HG02623 (cell line): ENCODE results near the gene ZBTB7A.

ENCODE experiments used
- ATAC-seq: cut with Tn5 transposase; IDR thresholded peaks from one replicate; pipeline ENCODE4 v1.9.1; 2021; ENCODE audit warnings: moderate library complexity; ENCODE audit not compliant: unreplicated experiment

ZBTB7A gene

DNA sequence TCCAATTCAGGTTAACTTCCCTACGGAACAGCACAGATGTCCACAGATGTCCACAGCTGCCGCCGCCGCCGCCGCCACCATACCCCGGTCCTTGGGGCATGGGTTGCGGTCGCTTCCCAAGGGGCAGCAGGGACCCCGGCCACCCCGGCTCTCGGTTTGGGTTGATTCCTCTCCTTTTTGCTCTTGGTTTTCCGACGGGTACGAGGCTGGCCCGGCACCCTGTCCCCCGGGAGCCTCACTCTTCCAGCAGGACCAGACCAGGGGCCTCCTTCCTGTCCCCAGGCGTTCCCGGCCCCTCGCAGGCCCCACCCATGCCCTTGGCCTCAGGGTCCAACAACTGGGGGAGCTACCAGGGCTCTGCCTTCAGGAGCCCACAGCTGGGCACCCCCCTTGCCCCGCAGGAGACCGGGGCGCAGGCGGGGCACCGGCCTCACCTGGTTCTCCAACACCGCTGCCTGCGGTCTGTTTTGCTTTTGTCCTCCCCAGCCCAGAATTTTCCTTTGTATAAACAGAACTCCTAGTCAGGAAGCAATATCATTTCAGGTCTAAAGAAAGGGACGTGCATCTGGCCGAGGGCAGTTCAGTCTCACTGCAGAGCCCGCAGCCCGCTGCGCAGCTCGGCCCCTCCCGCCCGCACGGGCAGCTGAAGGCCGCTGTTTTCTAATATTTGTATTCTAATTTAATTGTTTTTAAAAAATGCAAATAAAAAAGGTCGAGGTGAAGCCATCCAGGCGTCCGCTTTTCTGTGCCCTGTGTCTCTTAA is 27.9 kb downstream of the ZBTB7A start:
- no peak for ATAC-seq

DNA sequence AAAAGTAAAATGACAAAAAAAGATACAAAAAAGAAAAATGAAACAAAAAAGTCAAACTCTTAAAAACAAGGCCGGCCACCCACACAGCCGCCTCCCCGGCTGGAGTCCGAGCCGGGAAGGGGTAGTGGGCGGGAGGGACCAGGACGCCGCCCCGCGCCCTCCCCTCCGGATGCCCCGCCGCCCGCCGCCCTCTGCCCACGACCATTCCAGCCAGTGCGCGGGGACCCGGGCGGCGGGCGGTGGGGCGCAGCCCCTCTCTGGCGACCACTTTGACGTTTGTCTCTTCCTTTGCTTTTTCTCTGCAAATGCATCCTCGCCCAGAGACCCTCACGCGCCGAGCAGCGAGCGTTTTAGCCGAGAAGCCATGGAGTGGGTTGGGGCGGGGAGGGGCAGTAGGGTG is 28.6 kb downstream of the ZBTB7A start:
- no peak for ATAC-seq

DNA sequence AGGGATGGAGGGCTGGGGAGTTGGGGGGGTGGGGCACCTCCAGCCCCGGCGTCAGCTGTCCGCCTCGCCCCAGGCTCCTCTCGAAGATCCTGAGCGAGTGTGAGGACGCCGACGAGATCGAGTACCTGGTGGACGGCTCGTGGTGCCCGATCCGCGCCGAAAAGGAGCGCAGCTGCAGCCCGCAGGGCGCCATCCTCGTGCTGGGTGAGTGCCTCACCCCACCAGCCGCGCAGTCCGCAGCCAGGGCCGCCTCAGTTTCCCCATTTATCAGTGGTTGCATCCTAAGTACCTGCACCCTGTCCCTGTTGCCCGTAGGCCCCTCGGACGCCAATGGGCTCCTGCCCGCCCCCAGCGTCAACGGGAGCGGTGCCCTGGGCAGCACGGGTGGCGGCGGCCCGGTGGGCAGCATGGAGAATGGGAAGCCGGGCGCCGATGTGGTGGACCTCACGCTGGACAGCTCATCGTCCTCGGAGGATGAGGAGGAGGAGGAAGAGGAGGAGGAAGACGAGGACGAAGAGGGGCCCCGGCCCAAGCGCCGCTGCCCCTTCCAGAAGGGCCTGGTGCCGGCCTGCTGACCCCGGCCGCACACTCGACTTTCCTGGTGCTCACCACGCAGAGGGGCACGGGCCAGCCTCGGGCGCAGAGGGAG is 29.3 kb downstream of the ZBTB7A start:
- ATAC-seq: no peak

- no peak for ATAC-seq
These were observed 30.0 kb downstream of the ZBTB7A start for GRCh38 chr19:4036576-4037300.

GRCh38 chr19:4035582-4035981 is 31.1 kb downstream of the ZBTB7A start:
- ATAC-seq: no peak

- ATAC-seq: no peak
These were observed 31.6 kb downstream of the ZBTB7A start for GRCh38 chr19:4035018-4035566.

- no peak for ATAC-seq
These were observed 32.4 kb downstream of the ZBTB7A start for GRCh38 chr19:4034048-4035017.

- no peak for ATAC-seq
These were observed 33.4 kb downstream of the ZBTB7A start for GRCh38 chr19:4033028-4033956.

GRCh38 chr19:4032436-4032835 is 34.3 kb downstream of the ZBTB7A start:
- no peak for ATAC-seq

GRCh38 chr19:4031420-4031819 is 35.3 kb downstream of the ZBTB7A start:
- no peak for ATAC-seq

DNA sequence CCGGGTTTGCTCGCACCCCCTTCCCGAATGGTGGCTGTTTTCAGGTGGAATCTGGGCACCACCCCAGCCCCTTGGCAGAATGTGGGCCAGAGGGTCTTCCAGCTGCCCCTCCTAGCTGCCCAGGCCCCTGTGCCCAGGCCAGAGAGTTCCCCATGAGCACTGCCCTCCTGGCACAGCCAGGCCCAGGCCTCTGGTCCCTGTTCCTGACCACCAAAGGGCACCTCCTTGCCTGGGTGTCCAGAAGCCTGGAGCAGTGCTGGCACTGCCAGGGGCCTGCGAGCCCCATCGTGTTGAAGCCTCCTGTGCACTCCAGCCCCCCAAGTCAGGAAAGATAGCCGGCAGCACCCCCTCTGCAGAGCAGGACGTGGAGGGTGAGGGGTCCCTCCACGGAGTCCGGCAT is 35.7 kb downstream of the ZBTB7A start:
- no peak for ATAC-seq

GRCh38 chr19:4030552-4030951 is 36.1 kb downstream of the ZBTB7A start:
- no peak for ATAC-seq

DNA sequence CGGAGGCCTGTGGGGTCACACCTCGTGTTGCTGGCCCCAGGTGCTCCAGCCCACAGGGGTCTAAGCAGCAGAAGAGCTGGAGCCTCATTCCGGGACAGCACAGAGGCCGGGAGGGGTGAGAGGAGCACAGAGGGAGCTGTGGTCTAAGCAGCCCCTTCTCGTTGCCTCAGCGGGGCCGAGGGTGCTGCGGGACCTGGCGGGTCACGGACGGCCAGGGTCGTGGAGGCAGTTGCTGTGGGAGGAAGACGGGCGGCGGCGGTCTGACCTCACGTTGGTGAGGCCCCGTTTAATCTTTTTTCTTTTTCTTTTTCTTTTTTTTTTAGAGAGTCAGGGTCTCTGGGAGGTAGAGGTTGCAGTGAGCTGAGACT is 37.5 kb downstream of the ZBTB7A start:
- ATAC-seq: no peak

GRCh38 chr19:4028334-4029246 is 38.1 kb downstream of the ZBTB7A start:
- no peak for ATAC-seq

DNA sequence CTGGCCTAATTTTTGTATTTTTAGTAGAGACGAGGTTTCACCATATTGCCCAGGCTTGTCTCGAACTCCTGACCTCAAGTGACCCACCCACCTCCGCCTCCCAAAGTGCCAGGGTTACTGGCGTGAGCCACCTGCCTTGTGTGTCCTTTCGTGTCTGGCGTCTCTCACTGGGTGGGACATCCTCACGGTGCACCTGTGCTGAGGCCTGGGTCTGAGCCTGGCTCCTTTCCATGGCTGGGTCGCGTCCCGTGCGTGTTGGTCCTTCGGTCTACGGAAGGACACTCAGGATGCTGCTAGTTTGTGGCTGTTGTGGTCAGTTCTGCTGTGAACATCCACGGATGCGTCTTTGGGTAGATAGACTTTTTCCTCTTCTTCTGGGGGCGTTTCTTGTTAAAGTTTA is 39.6 kb downstream of the ZBTB7A start:
- ATAC-seq: no peak

- ATAC-seq: no peak
These were observed 41.4 kb downstream of the ZBTB7A start for GRCh38 chr19:4025317-4025716.

- no peak for ATAC-seq
These were observed 42.9 kb downstream of the ZBTB7A start for GRCh38 chr19:4023600-4024398.

DNA sequence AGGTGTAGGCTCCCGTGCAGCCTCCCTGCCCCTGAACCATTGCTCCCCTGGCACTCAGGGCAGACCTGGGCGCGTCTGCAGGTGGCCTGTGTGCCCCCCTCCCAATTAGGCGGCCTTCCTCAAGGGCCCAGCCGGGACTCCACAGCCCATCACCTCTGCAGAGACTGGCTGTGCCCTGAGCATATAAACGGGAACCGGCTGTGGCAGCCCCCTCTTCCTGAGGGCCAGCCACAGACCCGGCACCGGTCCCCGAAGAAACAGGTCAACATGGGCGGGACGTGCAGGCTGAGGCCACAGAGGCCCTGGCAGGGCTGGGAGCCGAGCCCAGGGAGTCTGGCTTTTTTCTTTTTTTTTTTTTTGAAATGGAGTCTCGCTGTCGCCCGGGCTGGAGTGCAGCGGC is 47.1 kb downstream of the ZBTB7A start:
- no peak for ATAC-seq
